SK-N-SH treated with all-trans-retinoic acid at 6 μM for 48 hours (cell line): ENCODE results near the gene GALNT17.

Experiments used
- ATAC-seq: fragments of 200-7000 bp; cut with Tn5 transposase; 3 replicates; pipeline ENCODE4 v1.9.1; 2020; ENCODE audit warnings: mild to moderate bottlenecking, moderate library complexity
- ARNTL ChIP-seq: fragments of 450-650 bp; formaldehyde crosslinking; IDR thresholded peaks from 2 replicates; pipeline ENCODE4 v1.5.0; 2020; ENCODE audit warnings: low read depth, mild to moderate bottlenecking, moderate library complexity, borderline replicate concordance
- BACH2 ChIP-seq: fragments of 250-450 bp; sonication (Bioruptor Pico); IDR thresholded peaks from 2 replicates; pipeline ENCODE4 v1.9.0; 2021; ENCODE audit warnings: mild to moderate bottlenecking, borderline replicate concordance
- CSDC2 ChIP-seq: fragments of 250-450 bp; sonication (Bioruptor Pico); IDR thresholded peaks from 2 replicates; pipeline ENCODE4 v1.5.0; 2020; ENCODE audit warnings: mild to moderate bottlenecking, moderate library complexity
- ESRRG ChIP-seq: fragments of 250-450 bp; sonication (Bioruptor Pico); IDR thresholded peaks from 2 replicates; pipeline ENCODE4 v1.6.1; 2021; ENCODE audit warnings: mild to moderate bottlenecking
- GLIS3 ChIP-seq: fragments of 250-450 bp; sonication (Bioruptor Pico); IDR thresholded peaks from 2 replicates; pipeline ENCODE4 v1.5.0; 2020; ENCODE audit warnings: mild to moderate bottlenecking, moderate library complexity
- ISL1 ChIP-seq: fragments of 250-450 bp; sonication (Bioruptor Pico); IDR thresholded peaks from 2 replicates; pipeline ENCODE4 v2.1.2; 2022; ENCODE audit warnings: mild to moderate bottlenecking, moderate library complexity
- OSR1 ChIP-seq: fragments of 250-450 bp; sonication (Bioruptor Pico); IDR thresholded peaks from 2 replicates; pipeline ENCODE4 v1.8.0; 2022; ENCODE audit warnings: moderate library complexity, mild to moderate bottlenecking, inconsistent platforms
- PPARA ChIP-seq: fragments of 250-450 bp; sonication (Bioruptor Pico); IDR thresholded peaks from 2 replicates; pipeline ENCODE4 v1.5.0; 2020; ENCODE audit warnings: mild to moderate bottlenecking, borderline replicate concordance
- TCF4 ChIP-seq: fragments of 250-450 bp; sonication (Bioruptor Pico); IDR thresholded peaks from 2 replicates; pipeline ENCODE4 v1.8.0; 2021; ENCODE audit warnings: mild to moderate bottlenecking, moderate library complexity, borderline replicate concordance
- TOX ChIP-seq: fragments of 250-450 bp; sonication (Bioruptor Pico); IDR thresholded peaks from 2 replicates; pipeline ENCODE4 v1.8.0; 2021; ENCODE audit warnings: mild to moderate bottlenecking, moderate library complexity, borderline replicate concordance
- ZC3H10 ChIP-seq: fragments of 250-450 bp; sonication (Bioruptor Pico); IDR thresholded peaks from 2 replicates; pipeline ENCODE4 v1.5.1; 2021; ENCODE audit warnings: mild to moderate bottlenecking, moderate library complexity
- ZFP3 ChIP-seq: fragments of 250-450 bp; sonication (Bioruptor Pico); IDR thresholded peaks from 2 replicates; pipeline ENCODE4 v1.5.0; 2020; ENCODE audit warnings: mild to moderate bottlenecking, moderate library complexity
- ZNF565 ChIP-seq: fragments of 450-650 bp; formaldehyde crosslinking; conservative IDR thresholded peaks from 2 replicates; pipeline ENCODE4 v1.5.0; 2020; ENCODE audit warnings: low read depth, mild to moderate bottlenecking, moderate library complexity
- ZNF70 ChIP-seq: fragments of 450-650 bp; formaldehyde crosslinking; IDR thresholded peaks from 2 replicates; pipeline ENCODE4 v1.5.0; 2020; ENCODE audit warnings: mild to moderate bottlenecking, moderate library complexity
- ZNF8 ChIP-seq: fragments of 450-650 bp; formaldehyde crosslinking; IDR thresholded peaks from 2 replicates; pipeline ENCODE4 v1.5.0; 2020; ENCODE audit warnings: mild to moderate bottlenecking, moderate library complexity
- TF ChIP-seq, protein P1 (sequence below): fragments of 250-450 bp; sonication (Bioruptor Pico); IDR thresholded peaks from 2 replicates; pipeline ENCODE4 v1.5.1; 2021; ENCODE audit warnings: mild to moderate bottlenecking, moderate library complexity
- TF ChIP-seq, protein P2 (sequence below): fragments of 250-450 bp; sonication (Bioruptor Pico); IDR thresholded peaks from 2 replicates; pipeline ENCODE4 v1.8.0; 2020; ENCODE audit warnings: mild to moderate bottlenecking, moderate library complexity, borderline replicate concordance
- TF ChIP-seq, protein P3 (sequence below): fragments of 250-450 bp; sonication (Bioruptor Pico); IDR thresholded peaks from 2 replicates; pipeline ENCODE4 v1.5.1; 2020; ENCODE audit warnings: low read depth, mild to moderate bottlenecking, moderate library complexity
- TF ChIP-seq, protein P4 (sequence below): fragments of 250-450 bp; sonication (Bioruptor Pico); IDR thresholded peaks from 2 replicates; pipeline ENCODE4 v1.5.0; 2020; ENCODE audit warnings: mild to moderate bottlenecking, moderate library complexity
- TF ChIP-seq, protein P5 (sequence below): fragments of 250-450 bp; sonication (Bioruptor Pico); IDR thresholded peaks from 2 replicates; pipeline ENCODE4 v1.8.0; 2021; ENCODE audit warnings: low read depth, mild to moderate bottlenecking, moderate library complexity, borderline replicate concordance

Gene GALNT17

GRCh38 chr7:71547426-71547825 is 415.5 kb downstream of the GALNT17 start:
- TF ChIP-seq PPARA (CRISPR knock-in tag) (no peak), CSDC2 (CRISPR knock-in tag) (no peak), BACH2 (CRISPR knock-in tag) (no peak), ESRRG (CRISPR knock-in tag) (no peak), ZNF8 (CRISPR knock-in tag) (no peak), ZNF565 (no peak), ARNTL (CRISPR knock-in tag) (no peak), ZNF70 (no peak), ISL1 (CRISPR knock-in tag) (no peak), TCF4 (CRISPR knock-in tag) (no peak), ZFP3 (CRISPR knock-in tag) (no peak), OSR1 (no peak)
- TF ChIP-seq, protein P1, sequence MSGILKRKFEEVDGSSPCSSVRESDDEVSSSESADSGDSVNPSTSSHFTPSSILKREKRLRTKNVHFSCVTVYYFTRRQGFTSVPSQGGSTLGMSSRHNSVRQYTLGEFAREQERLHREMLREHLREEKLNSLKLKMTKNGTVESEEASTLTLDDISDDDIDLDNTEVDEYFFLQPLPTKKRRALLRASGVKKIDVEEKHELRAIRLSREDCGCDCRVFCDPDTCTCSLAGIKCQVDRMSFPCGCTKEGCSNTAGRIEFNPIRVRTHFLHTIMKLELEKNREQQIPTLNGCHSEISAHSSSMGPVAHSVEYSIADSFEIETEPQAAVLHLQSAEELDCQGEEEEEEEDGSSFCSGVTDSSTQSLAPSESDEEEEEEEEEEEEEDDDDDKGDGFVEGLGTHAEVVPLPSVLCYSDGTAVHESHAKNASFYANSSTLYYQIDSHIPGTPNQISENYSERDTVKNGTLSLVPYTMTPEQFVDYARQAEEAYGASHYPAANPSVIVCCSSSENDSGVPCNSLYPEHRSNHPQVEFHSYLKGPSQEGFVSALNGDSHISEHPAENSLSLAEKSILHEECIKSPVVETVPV = no peak
- TF ChIP-seq, protein P2, sequence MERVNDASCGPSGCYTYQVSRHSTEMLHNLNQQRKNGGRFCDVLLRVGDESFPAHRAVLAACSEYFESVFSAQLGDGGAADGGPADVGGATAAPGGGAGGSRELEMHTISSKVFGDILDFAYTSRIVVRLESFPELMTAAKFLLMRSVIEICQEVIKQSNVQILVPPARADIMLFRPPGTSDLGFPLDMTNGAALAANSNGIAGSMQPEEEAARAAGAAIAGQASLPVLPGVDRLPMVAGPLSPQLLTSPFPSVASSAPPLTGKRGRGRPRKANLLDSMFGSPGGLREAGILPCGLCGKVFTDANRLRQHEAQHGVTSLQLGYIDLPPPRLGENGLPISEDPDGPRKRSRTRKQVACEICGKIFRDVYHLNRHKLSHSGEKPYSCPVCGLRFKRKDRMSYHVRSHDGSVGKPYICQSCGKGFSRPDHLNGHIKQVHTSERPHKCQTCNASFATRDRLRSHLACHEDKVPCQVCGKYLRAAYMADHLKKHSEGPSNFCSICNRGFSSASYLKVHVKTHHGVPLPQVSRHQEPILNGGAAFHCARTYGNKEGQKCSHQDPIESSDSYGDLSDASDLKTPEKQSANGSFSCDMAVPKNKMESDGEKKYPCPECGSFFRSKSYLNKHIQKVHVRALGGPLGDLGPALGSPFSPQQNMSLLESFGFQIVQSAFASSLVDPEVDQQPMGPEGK (CRISPR knock-in tag) = no peak
- TF ChIP-seq, protein P3, sequence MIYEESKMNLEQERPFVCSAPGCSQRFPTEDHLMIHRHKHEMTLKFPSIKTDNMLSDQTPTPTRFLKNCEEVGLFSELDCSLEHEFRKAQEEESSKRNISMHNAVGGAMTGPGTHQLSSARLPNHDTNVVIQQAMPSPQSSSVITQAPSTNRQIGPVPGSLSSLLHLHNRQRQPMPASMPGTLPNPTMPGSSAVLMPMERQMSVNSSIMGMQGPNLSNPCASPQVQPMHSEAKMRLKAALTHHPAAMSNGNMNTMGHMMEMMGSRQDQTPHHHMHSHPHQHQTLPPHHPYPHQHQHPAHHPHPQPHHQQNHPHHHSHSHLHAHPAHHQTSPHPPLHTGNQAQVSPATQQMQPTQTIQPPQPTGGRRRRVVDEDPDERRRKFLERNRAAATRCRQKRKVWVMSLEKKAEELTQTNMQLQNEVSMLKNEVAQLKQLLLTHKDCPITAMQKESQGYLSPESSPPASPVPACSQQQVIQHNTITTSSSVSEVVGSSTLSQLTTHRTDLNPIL (CRISPR knock-in tag) = no peak
- no peak for ATAC-seq

GRCh38 chr7:71548746-71549145 is 416.8 kb downstream of the GALNT17 start:
- TF ChIP-seq ZNF8 (CRISPR knock-in tag) = no peak
- TF ChIP-seq ZNF565 = no peak
- no peak for TF ChIP-seq ZC3H10 (CRISPR knock-in tag)
- TF ChIP-seq, protein P4, sequence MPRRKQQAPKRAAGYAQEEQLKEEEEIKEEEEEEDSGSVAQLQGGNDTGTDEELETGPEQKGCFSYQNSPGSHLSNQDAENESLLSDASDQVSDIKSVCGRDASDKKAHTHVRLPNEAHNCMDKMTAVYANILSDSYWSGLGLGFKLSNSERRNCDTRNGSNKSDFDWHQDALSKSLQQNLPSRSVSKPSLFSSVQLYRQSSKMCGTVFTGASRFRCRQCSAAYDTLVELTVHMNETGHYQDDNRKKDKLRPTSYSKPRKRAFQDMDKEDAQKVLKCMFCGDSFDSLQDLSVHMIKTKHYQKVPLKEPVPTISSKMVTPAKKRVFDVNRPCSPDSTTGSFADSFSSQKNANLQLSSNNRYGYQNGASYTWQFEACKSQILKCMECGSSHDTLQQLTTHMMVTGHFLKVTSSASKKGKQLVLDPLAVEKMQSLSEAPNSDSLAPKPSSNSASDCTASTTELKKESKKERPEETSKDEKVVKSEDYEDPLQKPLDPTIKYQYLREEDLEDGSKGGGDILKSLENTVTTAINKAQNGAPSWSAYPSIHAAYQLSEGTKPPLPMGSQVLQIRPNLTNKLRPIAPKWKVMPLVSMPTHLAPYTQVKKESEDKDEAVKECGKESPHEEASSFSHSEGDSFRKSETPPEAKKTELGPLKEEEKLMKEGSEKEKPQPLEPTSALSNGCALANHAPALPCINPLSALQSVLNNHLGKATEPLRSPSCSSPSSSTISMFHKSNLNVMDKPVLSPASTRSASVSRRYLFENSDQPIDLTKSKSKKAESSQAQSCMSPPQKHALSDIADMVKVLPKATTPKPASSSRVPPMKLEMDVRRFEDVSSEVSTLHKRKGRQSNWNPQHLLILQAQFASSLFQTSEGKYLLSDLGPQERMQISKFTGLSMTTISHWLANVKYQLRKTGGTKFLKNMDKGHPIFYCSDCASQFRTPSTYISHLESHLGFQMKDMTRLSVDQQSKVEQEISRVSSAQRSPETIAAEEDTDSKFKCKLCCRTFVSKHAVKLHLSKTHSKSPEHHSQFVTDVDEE = no peak
- TF ChIP-seq, protein P5, sequence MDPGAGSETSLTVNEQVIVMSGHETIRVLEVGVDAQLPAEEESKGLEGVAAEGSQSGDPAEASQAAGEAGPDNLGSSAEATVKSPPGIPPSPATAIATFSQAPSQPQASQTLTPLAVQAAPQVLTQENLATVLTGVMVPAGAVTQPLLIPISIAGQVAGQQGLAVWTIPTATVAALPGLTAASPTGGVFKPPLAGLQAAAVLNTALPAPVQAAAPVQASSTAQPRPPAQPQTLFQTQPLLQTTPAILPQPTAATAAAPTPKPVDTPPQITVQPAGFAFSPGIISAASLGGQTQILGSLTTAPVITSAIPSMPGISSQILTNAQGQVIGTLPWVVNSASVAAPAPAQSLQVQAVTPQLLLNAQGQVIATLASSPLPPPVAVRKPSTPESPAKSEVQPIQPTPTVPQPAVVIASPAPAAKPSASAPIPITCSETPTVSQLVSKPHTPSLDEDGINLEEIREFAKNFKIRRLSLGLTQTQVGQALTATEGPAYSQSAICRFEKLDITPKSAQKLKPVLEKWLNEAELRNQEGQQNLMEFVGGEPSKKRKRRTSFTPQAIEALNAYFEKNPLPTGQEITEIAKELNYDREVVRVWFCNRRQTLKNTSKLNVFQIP (CRISPR knock-in tag) = no peak
- TF ChIP-seq ESRRG (CRISPR knock-in tag) = no peak
- TF ChIP-seq, protein P3 (CRISPR knock-in tag) = no peak
- TF ChIP-seq GLIS3 = no peak
- no peak for TF ChIP-seq TOX
- TF ChIP-seq PPARA (CRISPR knock-in tag) = no peak
- no peak for TF ChIP-seq ISL1 (CRISPR knock-in tag)
- ATAC-seq = no peak

DNA sequence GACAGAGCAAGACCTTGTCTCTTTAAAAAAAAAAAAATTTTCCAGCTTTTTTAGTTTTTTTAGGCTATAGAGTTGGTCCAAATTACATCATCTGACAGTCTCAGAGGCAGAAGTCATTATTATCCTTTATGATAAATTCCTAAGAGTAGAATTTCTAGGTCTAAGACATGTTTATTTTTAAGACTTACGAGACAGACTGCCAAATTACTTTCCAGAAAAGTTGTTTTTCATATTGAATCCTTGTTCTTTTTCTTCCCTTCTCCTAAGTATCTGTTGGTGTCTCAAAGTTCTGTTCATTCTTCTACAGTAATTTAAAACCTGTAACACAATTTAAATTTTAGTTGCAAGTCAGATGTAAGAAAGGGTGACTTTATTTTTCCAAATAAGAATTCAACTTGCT is 421.4 kb downstream of the GALNT17 start:
- TF ChIP-seq OSR1 (no peak), ZC3H10 (CRISPR knock-in tag) (no peak), ARNTL (CRISPR knock-in tag) (no peak), BACH2 (CRISPR knock-in tag) (no peak)
- no peak for ATAC-seq
